ENCODE measurements around the gene MRM3.
"Not testable (repeated sequence)": the region's sequence is repeated elsewhere in the genome, so short reads cannot be mapped to it uniquely, and the experiment has no call there.

The MRM3 gene

GRCh38 chr17:755319-755961, 26.7 kb upstream of the MRM3 start:
- not testable (repeated sequence) for DNase-seq

DNA sequence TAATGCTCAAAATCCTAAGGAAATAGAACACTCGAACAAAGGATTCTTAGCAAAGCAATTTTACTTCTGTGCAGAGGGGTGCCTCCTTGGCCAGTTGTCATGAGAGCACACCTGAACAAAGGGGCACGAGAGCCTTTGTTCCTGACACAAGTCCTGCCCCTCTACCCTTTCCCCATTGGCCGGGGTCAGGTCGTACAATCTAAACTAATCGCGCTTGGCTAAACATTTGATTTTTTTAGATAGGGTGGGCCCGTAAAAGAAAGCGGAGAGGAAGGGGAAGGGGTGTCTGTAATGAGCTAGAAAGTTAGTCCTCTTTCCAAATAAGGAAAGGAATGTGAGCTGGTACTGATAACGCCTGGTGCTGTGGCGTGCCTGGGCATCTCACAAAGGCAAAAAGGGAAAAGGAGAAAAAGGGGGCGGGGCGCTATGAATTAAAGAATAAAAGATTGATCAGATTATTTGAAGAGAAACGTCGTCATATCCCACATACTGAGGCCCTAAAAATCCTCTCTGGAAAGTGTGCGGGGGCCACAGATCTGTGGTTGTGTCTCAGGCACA, 26.1 kb upstream of the MRM3 start:
- not testable (repeated sequence) for DNase-seq

- DNase-seq, result no peak
Observed at GRCh38 chr17:759964-760363, 22.2 kb upstream of the MRM3 start.

DNA sequence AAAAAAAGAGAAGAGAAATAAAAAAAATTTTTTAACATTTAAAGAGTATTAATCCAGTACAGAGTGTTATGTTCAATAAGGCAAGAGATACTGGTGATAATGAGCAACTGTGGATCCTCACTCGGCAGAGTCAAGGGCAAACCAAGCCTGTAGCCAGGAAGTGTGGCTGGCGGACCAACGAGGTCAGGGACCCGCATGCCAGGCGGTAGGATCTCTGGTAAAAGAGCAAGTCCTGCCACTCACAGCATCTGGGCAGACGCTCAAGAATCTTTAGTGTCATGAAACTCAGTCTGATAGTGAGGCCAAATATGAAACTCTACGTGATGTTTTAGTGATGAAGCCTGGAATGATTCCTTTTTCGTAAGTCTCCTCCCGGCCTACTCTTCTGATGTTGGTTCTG, 21.8 kb upstream of the MRM3 start:
- no peak for DNase-seq

GRCh38 chr17:767076-767475, 15.1 kb upstream of the MRM3 start:
- DNase-seq, result no peak

- no peak for DNase-seq
Observed at GRCh38 chr17:773016-773415, 9.1 kb upstream of the MRM3 start.

GRCh38 chr17:773467-774312, 8.5 kb upstream of the MRM3 start:
- DNase-seq, result no peak

DNA sequence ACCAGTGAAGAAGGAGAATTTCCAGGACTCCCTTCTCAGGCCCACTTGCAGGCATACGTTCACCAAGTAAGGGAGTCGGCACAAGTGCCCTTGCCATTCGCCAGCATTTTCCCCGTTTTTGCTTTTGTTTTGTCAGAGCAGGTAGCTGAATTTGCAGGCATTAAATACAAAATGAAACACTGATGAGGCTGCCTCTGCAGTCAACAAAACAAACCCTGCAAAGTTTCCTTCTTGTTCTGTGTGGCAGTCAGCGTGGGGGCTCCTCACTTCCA, 7.9 kb upstream of the MRM3 start:
- DNase-seq, result no peak

- DNase-seq, result no peak
Observed at GRCh38 chr17:778096-778495, 4.1 kb upstream of the MRM3 start.

GRCh38 chr17:784143-784542, 2.0 kb downstream of the MRM3 start:
- no peak for DNase-seq

DNA sequence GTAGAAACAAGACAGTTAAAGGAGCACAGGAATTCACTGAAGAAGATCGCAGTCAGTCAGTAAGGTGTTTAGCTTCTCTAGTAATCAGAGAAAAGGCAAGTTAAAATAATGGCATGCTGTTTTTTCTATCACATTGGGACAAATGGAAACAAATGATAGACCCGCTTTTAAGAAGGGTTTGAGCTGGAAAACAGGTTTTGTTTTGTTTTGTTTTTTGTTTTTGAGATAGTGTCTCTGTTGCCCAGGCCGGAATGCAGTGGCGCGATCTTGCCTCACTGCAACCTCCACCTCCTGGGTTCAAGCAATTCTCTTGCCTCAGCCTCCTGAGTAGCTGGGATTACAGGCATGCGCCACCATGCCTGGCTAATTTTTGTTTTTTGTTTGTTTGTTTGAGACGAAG, 3.7 kb downstream of the MRM3 start:
- DNase-seq, result not testable (repeated sequence)

DNA sequence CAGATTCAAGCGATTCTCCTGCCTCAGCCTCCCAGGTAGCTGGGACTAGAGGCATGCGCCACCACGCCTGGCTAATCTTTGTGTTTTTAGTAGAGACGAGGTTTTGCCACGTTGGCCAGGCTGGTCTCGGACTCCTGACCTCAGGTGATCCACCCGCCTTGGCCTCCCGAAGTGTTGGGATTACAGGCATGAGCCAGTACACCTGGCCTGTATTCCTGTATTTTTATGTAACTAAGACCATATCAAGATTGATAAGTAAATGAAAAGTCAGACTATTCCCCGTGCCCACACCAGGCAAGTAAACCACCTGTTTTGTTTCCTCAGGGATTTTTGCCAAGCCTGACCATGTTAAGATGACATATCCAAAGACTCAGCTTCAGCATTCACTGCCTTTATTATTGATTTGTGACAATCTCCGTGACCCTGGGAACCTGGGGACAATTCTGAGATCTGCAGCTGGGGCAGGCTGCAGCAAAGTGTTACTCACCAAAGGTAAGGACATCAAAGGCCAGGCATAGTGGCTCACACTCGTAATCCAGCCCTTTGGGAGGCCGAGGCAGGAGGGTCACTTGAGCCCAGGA, 5.6 kb downstream of the MRM3 start:
- no peak for DNase-seq

DNA sequence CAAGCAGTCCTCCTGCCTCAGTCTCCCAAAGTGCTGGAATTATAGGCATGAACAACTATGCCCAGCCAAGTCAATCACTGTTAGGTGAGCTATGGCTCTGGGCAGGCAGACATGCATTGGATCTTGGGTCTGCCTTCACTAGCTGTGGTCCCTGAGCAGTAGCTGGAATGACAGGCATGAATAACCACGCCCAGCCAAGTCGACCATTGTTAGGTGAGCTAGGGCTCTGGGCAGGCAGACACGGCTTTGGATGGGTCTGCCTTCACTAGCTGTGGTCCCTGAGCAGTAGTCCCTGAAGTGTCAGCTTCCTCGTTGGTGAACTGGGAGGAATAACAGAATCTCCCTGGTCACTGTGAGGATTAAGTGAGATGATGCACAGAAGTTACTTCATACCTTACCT, 6.4 kb downstream of the MRM3 start:
- DNase-seq, result no peak

DNA sequence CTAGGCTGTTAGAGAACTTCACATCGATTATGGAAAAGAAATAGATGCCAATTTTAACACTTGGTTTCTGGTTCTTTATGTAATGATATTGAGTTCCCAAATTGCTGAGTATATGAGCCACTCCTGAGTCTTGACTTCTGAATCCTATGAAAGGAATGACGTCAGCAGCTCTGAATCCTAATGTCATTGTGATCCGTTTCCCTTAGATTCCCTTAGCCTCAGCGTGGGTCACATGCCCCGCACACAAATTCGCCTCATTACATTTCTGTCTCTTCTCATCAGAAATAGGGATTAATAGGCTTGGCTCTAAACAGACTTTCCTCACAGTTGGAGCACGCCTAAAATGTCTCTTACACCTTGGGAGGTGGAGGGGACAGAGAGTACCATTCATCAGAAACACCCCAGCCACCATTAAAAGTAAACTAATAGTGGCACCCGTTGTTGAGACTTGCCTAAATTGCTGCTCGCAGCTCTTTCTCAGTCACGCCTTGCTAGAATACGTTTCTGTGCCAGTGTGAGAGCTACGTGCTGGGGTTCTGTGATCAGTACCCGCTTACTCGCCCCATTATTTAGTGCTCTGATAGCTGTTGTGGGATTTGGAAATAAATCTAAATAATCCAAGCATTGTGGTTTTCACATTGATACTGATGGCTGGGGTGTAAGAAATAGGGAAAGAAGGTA, 7.1 kb downstream of the MRM3 start:
- no peak for DNase-seq

- not testable (repeated sequence) for DNase-seq
Observed at GRCh38 chr17:789931-790873, 8.0 kb downstream of the MRM3 start.

DNA sequence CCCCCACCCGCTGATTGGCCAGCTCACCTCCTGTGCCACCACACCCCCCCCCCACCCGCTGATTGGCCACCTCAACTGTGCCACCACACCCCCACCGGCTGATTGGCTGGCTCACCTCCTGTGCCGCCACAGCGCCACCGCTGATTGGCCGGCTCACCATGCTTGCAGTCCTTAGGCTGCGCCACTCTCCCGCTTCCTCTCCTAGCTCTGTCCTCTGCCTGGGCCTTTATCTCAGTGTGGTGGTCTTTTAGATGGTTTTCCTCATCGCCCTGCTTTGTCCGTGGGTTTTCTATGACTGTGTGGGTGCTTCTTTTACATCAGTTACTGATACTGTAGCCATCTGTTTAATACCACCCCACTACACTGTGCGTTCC, 8.7 kb downstream of the MRM3 start:
- not testable (repeated sequence) for DNase-seq

DNA sequence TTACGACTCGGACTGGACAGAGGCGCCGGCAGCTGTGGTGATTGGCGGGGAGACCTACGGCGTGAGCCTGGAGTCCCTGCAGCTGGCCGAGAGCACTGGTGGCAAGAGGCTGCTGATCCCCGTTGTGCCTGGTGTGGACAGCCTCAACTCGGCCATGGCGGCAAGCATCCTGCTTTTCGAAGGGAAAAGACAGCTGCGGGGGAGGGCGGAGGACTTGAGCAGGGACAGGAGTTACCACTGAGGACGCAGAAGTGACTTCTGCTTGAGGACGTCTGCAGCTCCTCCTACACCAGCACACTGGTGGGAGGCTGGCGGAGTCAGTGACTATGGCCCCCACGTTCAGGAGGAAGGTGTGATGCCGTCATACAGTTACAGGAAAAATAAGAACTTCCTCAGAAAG, 9.7 kb downstream of the MRM3 start:
- DNase-seq, result no peak

DNA sequence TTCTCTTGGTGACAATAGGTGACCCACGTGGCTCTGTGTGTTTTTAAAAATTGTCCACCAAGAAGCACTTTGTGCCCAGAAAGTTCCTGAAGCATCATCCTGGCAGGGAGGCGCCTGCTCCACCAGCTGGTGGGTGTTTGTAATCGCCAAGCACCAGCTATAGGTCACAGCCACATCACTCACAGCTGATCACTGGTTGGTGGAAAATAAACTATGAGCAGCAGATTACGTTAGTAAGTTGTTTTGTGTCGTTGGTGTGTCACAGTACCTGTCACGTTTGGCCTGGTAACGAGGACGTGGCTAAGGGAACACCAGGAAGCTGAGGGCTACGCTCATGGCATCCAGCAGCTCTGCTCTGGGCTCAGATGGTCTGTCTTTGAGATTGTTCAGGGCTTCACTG, 10.1 kb downstream of the MRM3 start:
- DNase-seq, result no peak

- DNase-seq, result peak; percentile 19
Observed at GRCh38 chr17:794876-795275, 12.7 kb downstream of the MRM3 start.

- DNase-seq, result no peak
Observed at GRCh38 chr17:795276-795675, 13.1 kb downstream of the MRM3 start.

DNA sequence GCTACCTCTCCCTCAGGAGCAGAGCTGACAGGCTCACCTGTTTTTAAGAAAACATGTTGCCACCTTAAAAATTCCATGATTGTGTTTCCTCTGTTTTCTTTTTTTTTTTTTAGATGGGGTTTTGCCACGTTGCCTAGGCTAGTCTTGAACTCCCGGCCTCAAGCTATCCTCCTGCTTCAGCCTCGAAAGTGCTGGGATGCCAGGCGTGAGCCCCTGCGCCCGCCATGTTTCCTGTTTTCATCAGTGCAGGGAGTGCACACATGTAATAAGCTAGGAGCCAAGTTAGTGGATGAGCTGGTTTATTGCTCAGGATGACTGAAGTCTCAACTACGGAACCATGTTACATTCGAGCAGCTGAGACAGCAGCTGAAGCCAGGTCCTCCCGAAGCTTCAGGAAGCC, 13.6 kb downstream of the MRM3 start:
- no peak for DNase-seq

GRCh38 chr17:796609-797008, 14.5 kb downstream of the MRM3 start:
- DNase-seq, result no peak

Data from DMS 273 treated with DMSO at 0.1 percent for 48 hours (cell line).